Esophagus muscularis mucosa (tissue), 4 donors: ENCODE results near the gene LIPC. TPM values are rescaled to one million over a fixed set of nuclear protein-coding genes. Genes with fewer than 3 reads are reported as not detected.

Experiments
- DNase-seq: peaks from one replicate; pipeline ENCODE4 v3.0.0-alpha.2; 2017; ENCODE audit errors: extremely low spot score
- H3K27ac ChIP-seq, 4 donors: fragments of 200-600 bp; sonication (generic); replicated peaks in 1 of 4; 1 replicate in 3 of 4; 2 replicates in 1 of 4; pipeline ENCODE4 v1.5.1; 2016 to 2019; ENCODE audit warnings: mild to moderate bottlenecking in 1 of 4
- H3K27me3 ChIP-seq, 4 donors: fragments of 200-600 bp; sonication (generic); one replicate each; pipeline versions ENCODE4 v1.5.1 to v1.6.0; 2016 to 2019
- H3K36me3 ChIP-seq, 4 donors: fragments of 200-600 bp; sonication (generic); one replicate each; pipeline ENCODE4 v1.5.1; 2016 to 2019
- H3K4me1 ChIP-seq, 4 donors: fragments of 200-600 bp; sonication (generic); one replicate each; pipeline ENCODE4 v1.5.1; 2016 to 2019
- H3K4me3 ChIP-seq, 4 donors: fragments of 200-600 bp; sonication (generic); 1 replicate in 2 of 4; 2 replicates in 2 of 4; pipeline ENCODE4 v1.5.1; 2016 to 2019; ENCODE audit warnings: mild to moderate bottlenecking in 4 of 4, moderate library complexity in 1 of 4
- H3K9me3 ChIP-seq, 4 donors: fragments of 200-600 bp; sonication (generic); 1 replicate in 3 of 4; 2 replicates in 1 of 4; pipeline ENCODE4 v1.5.1; 2016 to 2019
- EP300 ChIP-seq: sonication (generic); formaldehyde crosslinking; IDR thresholded peaks from one replicate; pipeline ENCODE4 v1.6.1; 2017; ENCODE audit warnings: antibody characterized with exemption
- POLR2A ChIP-seq: fragments of 450-650 bp; IDR thresholded peaks from one replicate; pipeline ENCODE4 v1.6.1; 2017; ENCODE audit warnings: antibody characterized with exemption, moderate library complexity, mild to moderate bottlenecking, low read depth
- POLR2AphosphoS5 ChIP-seq, 2 donors: sonication (generic); formaldehyde crosslinking; IDR thresholded peaks; one replicate each; pipeline ENCODE4 v1.6.1; 2017; ENCODE audit warnings: antibody characterized with exemption in 2 of 2
- WGBS: methylation state at CpG from one replicate; pipeline ENCODE4 v1.1.5; 2018; 5-methylcytosine and 5-hydroxymethylcytosine counted together
- intact Hi-C: fragments of 100-400 bp; cut with DNase I; formaldehyde crosslinking; loops from one replicate; pipeline ENCODE4 v1.15.1; 2023
- total RNA-seq, 4 donors: library from RNA; depleted of rRNA; stranded (reverse); fragments of >200 nt; gene quantifications; one replicate each; pipeline versions ENCODE4 v1.1.0 to v1.2.1, GENCODE V29; 2016
- TF ChIP-seq, protein P1 (sequence below), 3 experiments: fragments of 200-600 bp in 2 of 3; fragments of 450-650 bp in 1 of 3; sonication (generic) in 2 of 3; IDR thresholded peaks; one replicate each; pipeline ENCODE4 v1.5.1; 2017 to 2019; ENCODE audit warnings: antibody characterized with exemption in 3 of 3, mild to moderate bottlenecking in 2 of 3, moderate library complexity in 1 of 3

Gene LIPC
- total RNA-seq, 4 donors from 2014 or later, result 0.06 to 0.63 (median 0.37) TPM

DNA sequence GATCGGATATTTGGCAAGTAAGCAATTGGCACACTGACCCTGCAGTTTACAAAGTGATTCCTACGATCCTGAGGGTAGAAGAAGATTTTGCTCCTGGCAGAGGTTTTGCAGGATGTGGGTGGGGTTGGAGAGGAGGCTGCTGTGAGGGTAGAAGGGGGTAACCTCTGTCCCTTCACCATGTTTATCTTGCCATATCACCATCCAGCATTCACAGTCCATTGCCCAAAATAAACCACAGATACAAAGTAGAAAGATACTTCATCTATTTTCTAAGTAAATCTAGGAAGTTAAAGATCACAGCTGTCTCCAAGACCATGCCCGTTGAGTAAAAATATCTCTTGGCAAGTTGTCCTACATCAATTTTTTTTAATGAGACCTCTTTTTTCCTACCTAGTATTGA lies 51.6 kb downstream of the LIPC start:
- intact Hi-C loops, result no loop called here
- Histone ChIP-seq H3K4me3 (no peak overlapping the region), H3K36me3 (no peaks in the 10 kb centered on the region), H3K9me3 (no peaks in the 10 kb centered on the region), H3K27me3 (no peaks in the 10 kb centered on the region), H3K27ac (no peak overlapping the region), H3K4me1 (peaks cover 0 to 4% (median 0%) of the 10 kb centered on the region in 4 donors)
- TF ChIP-seq EP300 (no peak), POLR2AphosphoS5 (IDR thresholded peaks at IDR 0.05) (no peak), POLR2A (no peak)
- TF ChIP-seq, protein P1, sequence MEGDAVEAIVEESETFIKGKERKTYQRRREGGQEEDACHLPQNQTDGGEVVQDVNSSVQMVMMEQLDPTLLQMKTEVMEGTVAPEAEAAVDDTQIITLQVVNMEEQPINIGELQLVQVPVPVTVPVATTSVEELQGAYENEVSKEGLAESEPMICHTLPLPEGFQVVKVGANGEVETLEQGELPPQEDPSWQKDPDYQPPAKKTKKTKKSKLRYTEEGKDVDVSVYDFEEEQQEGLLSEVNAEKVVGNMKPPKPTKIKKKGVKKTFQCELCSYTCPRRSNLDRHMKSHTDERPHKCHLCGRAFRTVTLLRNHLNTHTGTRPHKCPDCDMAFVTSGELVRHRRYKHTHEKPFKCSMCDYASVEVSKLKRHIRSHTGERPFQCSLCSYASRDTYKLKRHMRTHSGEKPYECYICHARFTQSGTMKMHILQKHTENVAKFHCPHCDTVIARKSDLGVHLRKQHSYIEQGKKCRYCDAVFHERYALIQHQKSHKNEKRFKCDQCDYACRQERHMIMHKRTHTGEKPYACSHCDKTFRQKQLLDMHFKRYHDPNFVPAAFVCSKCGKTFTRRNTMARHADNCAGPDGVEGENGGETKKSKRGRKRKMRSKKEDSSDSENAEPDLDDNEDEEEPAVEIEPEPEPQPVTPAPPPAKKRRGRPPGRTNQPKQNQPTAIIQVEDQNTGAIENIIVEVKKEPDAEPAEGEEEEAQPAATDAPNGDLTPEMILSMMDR (IDR thresholded peaks at IDR 0.05), result no peak
- WGBS, result 62% methylated on average over 3 of the region's 3 CpGs
- DNase-seq, result no peak

DNA sequence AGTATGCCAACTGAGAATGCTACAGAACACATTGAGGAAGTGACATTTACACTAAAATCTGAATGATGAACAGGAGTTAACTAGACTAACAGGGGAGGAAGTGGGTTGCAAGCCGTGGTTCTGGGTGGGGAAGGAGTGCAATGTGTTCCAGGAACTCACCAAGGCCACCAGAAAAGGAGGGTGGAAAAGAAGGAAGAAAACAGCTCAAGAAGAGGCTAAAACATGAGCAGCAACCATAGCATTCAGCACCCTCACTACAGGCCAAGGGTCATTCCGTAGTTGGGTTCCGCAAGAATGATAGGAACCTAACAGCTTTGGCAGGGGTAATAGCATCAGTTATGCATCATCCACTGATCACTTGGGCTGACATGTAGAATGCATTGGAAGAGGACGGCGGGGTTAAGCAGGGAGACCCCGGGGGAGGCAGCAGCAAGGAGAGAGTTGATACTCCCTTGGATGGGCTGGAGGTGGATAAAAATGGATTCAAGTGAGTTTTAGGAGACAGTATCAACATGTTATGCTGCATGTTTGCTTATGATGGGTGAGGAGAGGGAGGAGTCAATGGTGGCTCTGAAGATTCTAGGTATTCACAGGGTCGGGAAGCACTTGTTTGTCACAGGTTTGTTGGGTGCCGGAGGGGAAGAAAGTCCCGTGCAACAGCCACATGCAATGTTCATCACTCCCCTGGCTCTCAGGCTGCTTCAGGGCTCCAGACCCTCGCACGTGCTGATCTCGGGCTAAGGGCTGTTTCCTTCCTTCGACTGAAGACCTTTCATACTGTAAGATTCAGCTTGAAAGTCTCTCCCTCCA lies 53.2 kb downstream of the LIPC start:
- Histone ChIP-seq H3K4me1 (peaks cover 0 to 4% (median 0%) of the 10 kb centered on the region in 4 donors), H3K36me3 (no peaks in the 10 kb centered on the region), H3K9me3 (peaks cover 0 to 8% (median 6%) of the 10 kb centered on the region in 4 donors), H3K27me3 (no peaks in the 10 kb centered on the region), H3K27ac (no peak overlapping the region), H3K4me3 (no peak overlapping the region)
- TF ChIP-seq POLR2AphosphoS5 (IDR thresholded peaks at IDR 0.05) (no peak), POLR2A (no peak), EP300 (no peak)
- TF ChIP-seq, protein P1 (IDR thresholded peaks at IDR 0.05), result no peak
- WGBS, result 89% methylated on average over 13 of the region's 13 CpGs
- intact Hi-C loops, result no loop called here
- DNase-seq, result no peak

DNA sequence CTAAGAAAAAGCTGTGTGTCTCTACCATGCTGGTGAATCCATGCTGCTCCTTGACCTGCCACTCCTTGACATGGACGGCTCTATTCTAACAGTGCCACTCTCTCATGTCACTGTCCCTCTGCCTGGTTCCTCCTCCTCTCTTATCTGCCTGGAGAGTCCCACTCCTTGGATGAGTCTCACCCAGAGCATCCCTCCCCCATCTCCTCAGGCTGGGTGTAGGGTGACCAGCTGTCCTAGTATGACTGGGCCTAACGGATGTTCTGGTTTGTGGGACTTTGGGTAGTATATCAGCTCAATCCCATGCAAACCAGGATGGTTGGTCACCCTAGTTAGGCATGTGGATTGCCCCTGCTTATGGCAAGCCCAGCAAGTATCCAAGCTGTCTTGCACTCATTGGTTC lies 54.3 kb downstream of the LIPC start:
- H3K27ac ChIP-seq, result no peak overlapping the region
- H3K36me3 ChIP-seq, result no peaks in the 10 kb centered on the region
- WGBS, result 94% methylated on average over 2 of the region's 2 CpGs
- DNase-seq, result no peak
- intact Hi-C loops, result no loop called here
- H3K4me3 ChIP-seq, result no peak overlapping the region
- H3K9me3 ChIP-seq, result peaks cover 0 to 8% (median 6%) of the 10 kb centered on the region in 4 donors
- H3K27me3 ChIP-seq, result no peaks in the 10 kb centered on the region
- peaks cover 0 to 4% (median 0%) of the 10 kb centered on the region in 4 donors for H3K4me1 ChIP-seq
- TF ChIP-seq POLR2A (no peak), POLR2AphosphoS5 (IDR thresholded peaks at IDR 0.05) (no peak), EP300 (no peak)
- TF ChIP-seq, protein P1 (IDR thresholded peaks at IDR 0.05), result no peak

DNA sequence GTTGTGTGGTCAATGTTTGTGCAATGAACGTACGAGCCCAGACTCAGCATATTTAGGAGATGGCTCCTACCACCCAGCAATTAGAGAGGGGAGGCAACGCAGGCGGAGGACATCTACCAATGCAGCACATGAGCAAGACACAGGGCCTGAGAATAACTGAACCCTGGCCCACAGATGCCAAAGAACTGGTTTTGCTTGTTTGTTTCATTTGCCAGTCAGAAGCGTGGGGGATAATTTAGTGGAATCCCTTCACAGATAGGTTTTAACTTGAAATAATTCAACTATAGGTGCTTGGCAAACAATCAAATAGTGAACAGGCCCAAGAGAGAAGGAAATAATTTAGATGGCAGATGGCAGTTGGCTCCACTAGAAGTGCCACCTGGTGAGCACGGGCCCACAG lies 54.8 kb downstream of the LIPC start:
- 96% methylated on average over 2 of the region's 6 CpGs for WGBS
- H3K36me3 ChIP-seq, result no peaks in the 10 kb centered on the region
- H3K27ac ChIP-seq, result no peak overlapping the region
- H3K9me3 ChIP-seq, result peaks cover 0 to 8% (median 6%) of the 10 kb centered on the region in 4 donors
- intact Hi-C loops, result no loop called here
- H3K4me1 ChIP-seq, result peaks cover 0 to 4% (median 0%) of the 10 kb centered on the region in 4 donors
- no peak for DNase-seq
- TF ChIP-seq EP300 (no peak), POLR2A (no peak), POLR2AphosphoS5 (IDR thresholded peaks at IDR 0.05) (no peak)
- TF ChIP-seq, protein P1 (IDR thresholded peaks at IDR 0.05), result no peak
- H3K4me3 ChIP-seq, result no peak overlapping the region
- no peaks in the 10 kb centered on the region for H3K27me3 ChIP-seq
